ENCODE data around the gene CDH13.

The CDH13 gene

GRCh38 chr16:83772806-83773205 is 1146.0 kb downstream of the CDH13 start:
- TF ChIP-seq, protein P1, sequence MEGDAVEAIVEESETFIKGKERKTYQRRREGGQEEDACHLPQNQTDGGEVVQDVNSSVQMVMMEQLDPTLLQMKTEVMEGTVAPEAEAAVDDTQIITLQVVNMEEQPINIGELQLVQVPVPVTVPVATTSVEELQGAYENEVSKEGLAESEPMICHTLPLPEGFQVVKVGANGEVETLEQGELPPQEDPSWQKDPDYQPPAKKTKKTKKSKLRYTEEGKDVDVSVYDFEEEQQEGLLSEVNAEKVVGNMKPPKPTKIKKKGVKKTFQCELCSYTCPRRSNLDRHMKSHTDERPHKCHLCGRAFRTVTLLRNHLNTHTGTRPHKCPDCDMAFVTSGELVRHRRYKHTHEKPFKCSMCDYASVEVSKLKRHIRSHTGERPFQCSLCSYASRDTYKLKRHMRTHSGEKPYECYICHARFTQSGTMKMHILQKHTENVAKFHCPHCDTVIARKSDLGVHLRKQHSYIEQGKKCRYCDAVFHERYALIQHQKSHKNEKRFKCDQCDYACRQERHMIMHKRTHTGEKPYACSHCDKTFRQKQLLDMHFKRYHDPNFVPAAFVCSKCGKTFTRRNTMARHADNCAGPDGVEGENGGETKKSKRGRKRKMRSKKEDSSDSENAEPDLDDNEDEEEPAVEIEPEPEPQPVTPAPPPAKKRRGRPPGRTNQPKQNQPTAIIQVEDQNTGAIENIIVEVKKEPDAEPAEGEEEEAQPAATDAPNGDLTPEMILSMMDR (IDR thresholded peaks at IDR 0.05; ENCODE audit: insufficient read depth, low read length, poor library complexity, severe bottlenecking): no peak
- H3K4me3 ChIP-seq (replicated peaks; ENCODE audit: low read depth, low read length): no peak overlapping the region
- H3K27me3 ChIP-seq (replicated peaks; ENCODE audit: control insufficient read depth, insufficient read depth, low read length): no peaks in the 10 kb centered on the region; the same call in 1 of the 2 replicates
- H3K36me3 ChIP-seq (ENCODE audit: control insufficient read depth, insufficient read depth, low read length): no peaks in the 10 kb centered on the region
- DNase-seq (ENCODE audit: extremely low read depth, insufficient read length): no peak

- Histone ChIP-seq H3K4me3 (replicated peaks; ENCODE audit: low read depth, low read length) (no peak overlapping the region), H3K27me3 (replicated peaks; ENCODE audit: control insufficient read depth, insufficient read depth, low read length) (no peaks in the 10 kb centered on the region; the same call in 1 of the 2 replicates), H3K36me3 (ENCODE audit: control insufficient read depth, insufficient read depth, low read length) (no peaks in the 10 kb centered on the region)
- no peak for DNase-seq (ENCODE audit: extremely low read depth, insufficient read length)
- TF ChIP-seq, protein P1 (IDR thresholded peaks at IDR 0.05; ENCODE audit: insufficient read depth, low read length, poor library complexity, severe bottlenecking): no peak
These were observed 1147.3 kb downstream of the CDH13 start for GRCh38 chr16:83774066-83774465.

GRCh38 chr16:83776944-83777343 is 1150.2 kb downstream of the CDH13 start:
- no peaks in the 10 kb centered on the region; the same call in 1 of the 2 replicates for H3K27me3 ChIP-seq (replicated peaks; ENCODE audit: control insufficient read depth, insufficient read depth, low read length)
- no peak for DNase-seq (ENCODE audit: extremely low read depth, insufficient read length)
- no peak overlapping the region for H3K4me3 ChIP-seq (replicated peaks; ENCODE audit: low read depth, low read length)
- no peaks in the 10 kb centered on the region for H3K36me3 ChIP-seq (ENCODE audit: control insufficient read depth, insufficient read depth, low read length)
- TF ChIP-seq, protein P1 (IDR thresholded peaks at IDR 0.05; ENCODE audit: insufficient read depth, low read length, poor library complexity, severe bottlenecking): no peak

DNA sequence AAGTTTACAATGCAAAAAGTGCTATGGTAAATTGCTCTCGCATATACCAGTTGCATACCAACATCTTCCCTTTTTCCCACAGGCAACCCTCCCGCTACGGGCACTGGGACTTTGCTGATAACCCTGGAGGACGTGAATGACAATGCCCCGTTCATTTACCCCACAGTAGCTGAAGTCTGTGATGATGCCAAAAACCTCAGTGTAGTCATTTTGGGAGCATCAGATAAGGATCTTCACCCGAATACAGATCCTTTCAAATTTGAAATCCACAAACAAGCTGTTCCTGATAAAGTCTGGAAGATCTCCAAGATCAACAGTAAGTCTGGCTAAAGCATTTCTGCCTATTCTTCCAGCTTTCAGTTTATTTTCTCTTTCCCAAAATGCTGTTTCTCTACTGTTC is 1153.1 kb downstream of the CDH13 start:
- TF ChIP-seq, protein P1 (IDR thresholded peaks at IDR 0.05; ENCODE audit: insufficient read depth, low read length, poor library complexity, severe bottlenecking): no peak
- Histone ChIP-seq H3K27me3 (replicated peaks; ENCODE audit: control insufficient read depth, insufficient read depth, low read length) (no peaks in the 10 kb centered on the region; the same call in 1 of the 2 replicates), H3K36me3 (ENCODE audit: control insufficient read depth, insufficient read depth, low read length) (no peaks in the 10 kb centered on the region), H3K4me3 (replicated peaks; ENCODE audit: low read depth, low read length) (no peak overlapping the region)
- DNase-seq (ENCODE audit: extremely low read depth, insufficient read length): no peak

DNA sequence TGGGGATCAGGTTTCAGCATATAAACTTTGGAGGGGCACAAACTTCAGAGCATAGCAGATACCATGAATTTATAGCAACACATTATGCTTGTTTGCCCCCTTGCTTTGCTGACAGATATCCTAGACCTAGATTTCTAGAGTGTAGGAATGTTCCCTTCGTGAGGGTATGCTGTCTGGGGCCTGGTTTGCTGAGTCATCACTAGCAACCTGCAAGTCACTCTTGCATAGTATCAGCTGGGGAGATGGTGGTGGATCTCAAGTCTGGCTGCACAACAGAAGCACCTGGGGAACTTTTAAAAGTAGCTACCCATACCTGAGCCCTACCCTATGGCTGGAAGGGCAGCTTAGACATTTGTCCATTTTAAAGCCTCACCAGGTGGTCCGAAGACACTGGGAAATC is 1158.7 kb downstream of the CDH13 start:
- Histone ChIP-seq H3K36me3 (ENCODE audit: control insufficient read depth, insufficient read depth, low read length) (no peaks in the 10 kb centered on the region), H3K4me3 (replicated peaks; ENCODE audit: low read depth, low read length) (no peak overlapping the region), H3K27me3 (replicated peaks; ENCODE audit: control insufficient read depth, insufficient read depth, low read length) (no peaks in the 10 kb centered on the region; the same call in 1 of the 2 replicates)
- no peak for DNase-seq (ENCODE audit: extremely low read depth, insufficient read length)
- TF ChIP-seq, protein P1 (IDR thresholded peaks at IDR 0.05; ENCODE audit: insufficient read depth, low read length, poor library complexity, severe bottlenecking): no peak
